ENCODE measurements around the gene EEF1AKMT2.
"Not testable (repeated sequence)": the region's sequence is repeated elsewhere in the genome, so short reads cannot be mapped to it uniquely, and the experiment has no call there.

Gene EEF1AKMT2

DNA sequence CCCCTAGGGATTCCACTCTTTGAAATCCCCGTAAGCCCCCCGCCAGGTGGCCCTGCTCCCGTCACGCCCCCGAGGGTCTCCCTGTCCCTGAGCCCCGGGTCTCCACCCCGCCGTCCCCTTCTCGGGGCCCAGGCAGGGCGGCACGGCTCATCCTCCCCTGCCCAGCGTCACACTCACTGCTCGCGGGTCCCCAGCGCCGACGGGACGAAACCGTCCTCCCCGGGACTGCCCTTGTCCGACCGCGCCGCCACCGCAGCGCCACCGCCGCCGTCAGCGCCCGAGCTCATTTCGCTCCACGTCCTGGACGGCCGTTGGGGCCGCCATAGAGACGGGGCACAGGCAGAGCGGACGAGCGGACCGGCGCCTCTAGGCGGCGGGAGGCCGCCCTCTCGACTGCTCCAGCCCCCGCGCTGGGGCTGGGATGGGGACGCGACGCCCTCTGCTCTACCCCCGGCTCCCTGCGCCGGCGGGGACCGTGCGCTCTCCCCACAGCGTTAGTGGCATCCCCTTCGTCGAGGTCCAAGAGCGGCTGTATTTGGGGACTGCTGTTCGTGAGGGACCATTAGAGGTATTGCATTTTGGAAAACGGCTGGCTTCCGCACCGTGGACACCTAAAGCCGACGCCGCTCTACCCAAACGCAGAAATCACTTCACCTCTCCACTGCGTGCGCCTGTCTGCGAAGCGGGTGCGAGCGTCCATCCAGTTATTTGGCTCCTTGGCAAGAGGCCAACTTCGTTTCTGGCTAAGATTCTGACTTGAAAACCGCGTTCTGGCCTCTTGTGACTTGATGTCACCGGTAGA, at the start of gene EEF1AKMT2:
Gene EEF1AKMT2, minus strand, starts transcription at position 341 of the 802 bp plus-strand sequence. Its CDS starts 54 bp downstream, at position 287.
- peak; percentile 40 to 78 for DNase-seq (ENCODE audit: low read depth in 2 of 2)

DNA sequence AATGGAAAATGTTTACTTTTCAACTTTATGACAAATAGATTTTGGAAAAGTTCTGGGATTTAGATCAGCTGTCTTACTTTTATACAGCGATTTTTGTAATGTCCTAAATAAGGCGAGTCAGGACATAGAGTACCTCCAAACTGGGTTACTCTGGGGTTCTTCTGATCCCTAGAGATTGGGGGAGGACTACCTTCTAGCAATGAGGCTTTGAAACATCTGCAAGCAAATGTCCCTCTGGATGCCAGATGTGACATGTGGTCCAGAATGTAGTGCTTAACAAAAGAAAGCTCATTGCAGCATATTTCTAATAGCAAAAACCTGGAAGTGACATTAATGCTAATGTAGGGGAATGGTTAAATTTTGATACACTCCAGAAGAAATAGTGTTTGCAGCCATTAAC, 46.0 kb upstream of the EEF1AKMT2 start:
- no peak for DNase-seq (ENCODE audit: low read depth in 2 of 2)

GRCh38 chr10:124831116-124831515, 39.4 kb upstream of the EEF1AKMT2 start:
- no peak for DNase-seq (ENCODE audit: low read depth in 2 of 2)

DNA sequence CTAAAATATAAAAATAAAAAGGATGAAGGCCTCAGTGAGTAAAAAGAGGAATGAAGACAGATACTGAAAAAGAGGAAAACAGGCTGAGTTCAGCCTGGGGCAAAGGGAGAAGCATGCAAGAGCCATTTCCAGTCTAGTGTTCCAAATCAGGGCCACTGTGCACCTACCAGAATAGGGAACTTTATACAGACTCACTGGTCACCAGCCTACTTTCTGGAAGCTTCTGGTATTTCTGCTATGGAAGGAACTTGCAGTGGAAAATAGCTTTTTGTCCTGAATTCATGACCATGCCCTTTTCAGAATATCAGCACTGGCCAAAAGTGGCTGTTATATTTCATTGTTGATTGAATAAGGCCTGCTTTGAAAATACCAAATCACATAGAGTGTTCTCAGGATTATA, 38.8 kb upstream of the EEF1AKMT2 start:
- no peak for DNase-seq (ENCODE audit: low read depth in 2 of 2)

DNA sequence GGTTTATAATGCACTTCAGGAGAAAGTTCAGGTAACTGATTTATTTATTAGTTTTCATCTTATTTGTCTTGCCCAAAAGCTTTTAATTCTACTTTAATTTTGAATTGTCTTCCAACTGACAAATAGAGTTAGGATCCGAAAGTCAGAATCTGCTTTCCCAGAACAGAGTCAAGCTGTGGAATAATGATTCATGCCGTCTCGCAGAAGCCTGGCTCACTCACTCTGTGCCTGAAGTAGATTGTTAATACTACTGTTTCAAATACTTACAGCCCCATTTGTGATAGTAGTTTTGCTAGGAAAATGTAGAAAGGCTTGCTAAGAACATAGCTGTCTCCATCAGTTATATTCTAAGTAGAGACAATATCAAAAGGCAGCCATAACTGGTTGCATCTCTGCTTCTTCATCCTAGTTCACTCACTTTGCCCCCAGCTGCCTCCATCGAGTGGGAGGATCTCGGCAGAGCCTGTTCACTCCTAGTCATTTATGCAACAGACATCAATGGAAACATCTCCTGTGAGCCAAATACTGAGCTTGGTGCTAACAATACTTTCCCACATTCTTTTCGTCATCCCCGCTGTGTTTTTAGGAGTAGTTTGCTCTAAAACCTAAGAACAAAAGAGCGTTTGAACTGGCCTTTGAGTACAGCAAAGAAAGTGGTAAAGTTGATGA, 37.9 kb upstream of the EEF1AKMT2 start:
- no peak for DNase-seq (ENCODE audit: low read depth in 2 of 2)

DNA sequence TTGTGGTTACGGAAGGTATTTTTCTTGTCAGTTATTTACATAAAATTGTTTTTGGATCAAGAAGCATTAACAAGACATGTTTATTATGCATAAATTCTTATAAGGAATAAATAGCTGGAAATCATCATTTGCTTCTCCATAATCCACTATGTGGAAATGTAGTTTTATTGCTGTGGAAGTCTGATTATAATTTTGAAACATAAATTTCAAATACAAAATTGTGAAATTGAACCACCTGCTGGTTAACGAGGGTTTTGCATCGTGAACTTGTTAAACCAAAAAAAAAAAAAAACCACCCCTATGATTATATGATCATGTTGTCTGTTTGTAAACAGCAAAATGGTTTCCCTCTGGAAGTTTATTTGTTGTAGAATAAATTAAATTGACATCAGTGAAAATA, 35.8 kb upstream of the EEF1AKMT2 start:
- DNase-seq (ENCODE audit: low read depth in 2 of 2): no peak

- DNase-seq (ENCODE audit: low read depth in 2 of 2): no peak
Measured at GRCh38 chr10:124826262-124826661, 34.6 kb upstream of the EEF1AKMT2 start.

DNA sequence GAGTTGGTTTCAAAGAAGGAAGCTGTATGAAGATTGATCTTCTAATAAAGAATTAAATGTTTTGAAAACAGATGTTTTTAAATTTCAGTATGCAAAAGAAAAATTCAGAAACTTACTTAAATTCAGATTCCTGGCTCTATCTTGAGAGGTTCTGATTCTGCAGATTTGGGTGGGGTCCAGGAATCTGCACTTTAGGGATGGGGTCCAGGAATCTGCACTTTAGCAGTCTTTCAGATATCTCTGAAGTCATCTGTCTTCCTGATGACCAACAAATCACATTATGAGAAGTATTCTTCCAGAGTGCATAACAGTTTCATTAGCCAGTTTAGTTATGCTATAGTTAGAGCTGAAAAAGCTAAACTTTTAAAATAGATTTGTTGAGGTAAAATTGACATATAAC, 34.0 kb upstream of the EEF1AKMT2 start:
- no peak for DNase-seq (ENCODE audit: low read depth in 2 of 2)

DNA sequence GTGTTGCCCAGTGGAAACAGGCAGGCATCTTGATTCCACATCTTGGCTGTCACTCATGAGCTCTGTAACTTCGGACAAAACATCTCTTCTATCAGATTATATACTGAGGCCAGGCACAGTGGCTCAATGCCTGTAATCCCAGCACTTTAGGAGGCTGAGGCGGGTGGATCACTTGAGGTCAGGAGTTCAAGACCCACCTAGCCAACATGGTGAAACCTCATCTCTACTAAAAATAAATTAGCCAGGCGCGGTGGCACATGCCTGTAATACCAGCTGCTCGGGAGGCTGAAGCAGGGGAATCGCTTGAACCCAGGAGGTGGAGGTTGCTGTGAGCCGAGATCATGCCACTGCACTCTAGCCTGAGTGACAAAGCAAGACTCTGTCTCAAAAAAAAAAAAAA, 33.2 kb upstream of the EEF1AKMT2 start:
- DNase-seq (ENCODE audit: low read depth in 2 of 2): not testable (repeated sequence)

DNA sequence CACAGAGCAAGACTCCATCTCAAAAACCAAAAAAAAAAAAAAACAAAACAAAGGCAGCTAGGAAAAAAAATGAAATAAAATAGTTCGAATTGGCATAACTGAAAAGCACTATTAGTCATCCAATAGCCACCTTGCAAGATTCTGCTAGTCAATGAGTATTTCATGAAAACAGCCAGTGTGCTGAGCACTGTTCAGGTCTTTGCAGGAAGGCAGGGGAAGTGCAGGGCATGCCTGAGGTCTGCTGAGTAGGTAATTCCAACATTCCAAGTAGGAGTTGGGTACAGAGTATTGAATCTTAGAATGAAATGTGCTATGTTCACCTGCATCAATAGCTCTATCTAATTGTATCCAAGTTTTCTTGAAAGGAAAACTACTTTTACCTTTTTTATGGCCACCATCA, 32.8 kb upstream of the EEF1AKMT2 start:
- no peak for DNase-seq (ENCODE audit: low read depth in 2 of 2)

DNA sequence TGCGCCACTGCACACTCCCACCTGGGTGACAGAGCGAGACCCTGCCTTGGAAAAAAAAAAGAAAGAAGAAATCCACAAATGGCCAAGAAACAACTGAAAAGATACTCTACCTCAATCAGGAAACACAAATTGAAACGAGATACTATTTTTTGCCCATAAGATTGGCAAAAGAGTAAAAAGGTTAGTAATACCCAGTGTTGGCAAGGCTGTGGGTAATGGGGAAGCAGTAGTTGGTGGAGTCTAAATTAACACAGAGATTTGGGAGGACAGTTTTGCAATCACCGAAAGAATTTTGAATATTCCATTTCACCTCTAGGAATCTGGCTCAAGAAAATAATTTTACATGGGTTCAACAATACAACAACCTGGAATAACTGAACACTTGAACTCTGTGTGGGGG, 29.8 kb upstream of the EEF1AKMT2 start:
- DNase-seq (ENCODE audit: low read depth in 2 of 2): no peak

GRCh38 chr10:124820121-124820520, 28.4 kb upstream of the EEF1AKMT2 start:
- no peak for DNase-seq (ENCODE audit: low read depth in 2 of 2)

DNA sequence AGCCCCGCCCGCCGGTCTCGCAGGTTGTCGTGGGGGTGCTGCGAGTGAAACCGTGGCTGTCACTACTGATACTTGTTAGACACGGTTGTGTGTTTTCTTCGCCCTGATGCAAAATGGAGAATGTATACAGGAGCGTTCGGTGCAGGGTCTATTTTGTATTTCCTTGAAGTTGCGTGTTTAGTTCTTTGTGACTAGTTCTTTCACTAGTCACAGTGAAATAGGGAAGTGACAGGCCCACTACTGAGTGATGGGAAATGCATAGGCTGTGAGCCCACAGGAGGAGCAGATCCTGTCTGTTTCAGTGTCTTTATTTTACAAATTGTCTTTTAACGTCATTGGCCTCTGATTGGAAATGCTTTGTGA, 10.6 kb upstream of the EEF1AKMT2 start:
- no peak for DNase-seq (ENCODE audit: low read depth in 2 of 2)

DNA sequence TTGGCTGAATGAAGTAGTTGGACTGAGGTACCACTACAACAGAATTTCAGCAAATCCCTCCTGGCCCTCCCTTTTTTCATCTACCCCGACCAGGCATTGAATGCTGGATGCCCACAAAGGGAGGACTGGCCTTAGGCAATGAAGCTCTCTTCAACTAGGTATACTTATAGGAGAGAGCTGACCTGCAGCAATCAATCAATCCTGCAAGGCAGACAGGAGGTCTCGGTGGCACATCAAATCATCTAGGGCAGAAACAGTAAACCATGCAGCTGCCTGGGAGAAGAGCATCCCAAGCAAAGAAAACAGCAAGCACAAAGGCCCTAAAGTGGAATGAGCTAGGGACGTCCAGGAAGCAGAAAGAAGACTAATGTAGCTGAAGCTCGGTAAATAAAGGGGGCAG, 7.5 kb upstream of the EEF1AKMT2 start:
- no peak for DNase-seq (ENCODE audit: low read depth in 2 of 2)

DNA sequence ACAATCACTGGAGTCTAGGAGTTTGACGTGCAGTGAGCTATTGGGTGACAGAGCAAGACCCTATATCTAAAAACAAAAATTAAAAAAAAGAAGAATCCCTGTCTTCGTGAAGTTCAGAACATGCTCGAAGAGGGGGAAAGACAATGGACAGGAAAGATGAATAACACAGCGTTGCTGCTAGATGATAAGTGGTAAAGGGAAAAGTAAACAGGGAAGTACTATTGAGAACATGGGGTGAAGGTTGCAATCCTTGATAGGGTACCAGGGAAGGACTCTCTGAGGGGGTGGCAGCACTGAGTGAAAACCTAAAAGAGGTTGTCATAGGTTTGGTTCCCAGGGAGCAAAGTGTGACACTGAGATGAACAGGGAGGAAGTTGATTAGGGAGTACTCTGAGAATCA, 7.1 kb upstream of the EEF1AKMT2 start:
- DNase-seq (ENCODE audit: low read depth in 2 of 2): no peak

GRCh38 chr10:124798364-124798763, 6.7 kb upstream of the EEF1AKMT2 start:
- DNase-seq (ENCODE audit: low read depth in 2 of 2): no peak

DNA sequence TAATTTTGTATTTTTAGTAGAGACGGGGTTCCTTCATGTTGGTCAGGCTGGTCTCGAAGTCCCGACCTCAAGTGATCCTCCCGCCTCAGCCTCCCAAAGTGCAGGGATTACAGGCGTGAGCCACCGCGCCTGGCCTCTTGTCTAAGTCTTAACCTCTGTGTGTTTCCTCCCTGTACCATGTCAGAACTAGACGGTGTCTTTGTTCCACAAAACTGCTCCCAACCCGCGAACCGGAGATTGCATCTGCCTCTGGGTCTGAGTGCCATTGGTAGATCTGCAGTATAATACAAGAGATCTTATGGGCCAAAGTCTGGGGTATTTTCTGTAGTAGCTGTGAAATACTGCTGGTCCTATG, 1.3 kb upstream of the EEF1AKMT2 start:
- no peak for DNase-seq (ENCODE audit: low read depth in 2 of 2)

- not testable (repeated sequence) for DNase-seq (ENCODE audit: low read depth in 2 of 2)
Measured at GRCh38 chr10:124782900-124783299, 8.8 kb downstream of the EEF1AKMT2 start.

DNA sequence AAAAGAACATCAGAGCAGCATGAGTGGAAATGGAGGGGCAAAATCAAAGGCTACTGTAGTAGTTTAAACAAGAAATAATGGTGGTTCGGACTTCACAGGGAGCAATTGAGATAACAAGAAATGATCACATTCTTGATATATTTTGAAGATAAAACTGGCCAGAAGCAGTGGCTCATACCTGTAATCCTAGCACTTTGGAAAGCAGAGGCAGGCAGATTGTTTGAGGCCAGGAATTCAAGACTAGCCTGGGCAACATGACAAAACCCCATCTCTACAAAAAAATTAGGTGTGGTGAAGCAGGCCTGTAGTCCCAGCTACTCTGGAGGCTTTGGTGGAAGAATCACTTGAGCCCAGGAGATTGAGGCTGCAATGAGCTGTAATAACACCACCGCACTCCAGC, 22.9 kb downstream of the EEF1AKMT2 start:
- no peak for DNase-seq (ENCODE audit: low read depth in 2 of 2)

GRCh38 chr10:124765256-124765655, 26.4 kb downstream of the EEF1AKMT2 start:
- DNase-seq (ENCODE audit: low read depth in 2 of 2): no peak

DNA sequence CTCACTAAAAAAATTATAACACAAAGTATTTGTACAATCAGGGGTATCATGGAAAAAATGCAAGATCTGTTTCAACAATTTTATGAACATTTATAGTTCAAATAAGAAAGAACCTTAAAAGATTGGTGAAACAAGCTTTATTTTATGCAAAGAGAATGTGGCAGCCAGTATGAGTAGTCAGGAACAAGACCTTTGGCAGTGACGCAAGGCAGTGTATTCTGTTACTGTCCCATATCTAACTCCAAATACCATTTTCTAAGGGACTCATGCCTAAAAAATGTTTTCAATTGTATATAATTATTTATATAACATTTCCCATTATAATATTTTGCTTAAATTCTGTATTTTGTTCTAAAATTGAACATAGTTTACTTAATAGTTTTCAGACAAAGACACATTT, 28.4 kb downstream of the EEF1AKMT2 start:
- DNase-seq (ENCODE audit: low read depth in 2 of 2): no peak

DNA sequence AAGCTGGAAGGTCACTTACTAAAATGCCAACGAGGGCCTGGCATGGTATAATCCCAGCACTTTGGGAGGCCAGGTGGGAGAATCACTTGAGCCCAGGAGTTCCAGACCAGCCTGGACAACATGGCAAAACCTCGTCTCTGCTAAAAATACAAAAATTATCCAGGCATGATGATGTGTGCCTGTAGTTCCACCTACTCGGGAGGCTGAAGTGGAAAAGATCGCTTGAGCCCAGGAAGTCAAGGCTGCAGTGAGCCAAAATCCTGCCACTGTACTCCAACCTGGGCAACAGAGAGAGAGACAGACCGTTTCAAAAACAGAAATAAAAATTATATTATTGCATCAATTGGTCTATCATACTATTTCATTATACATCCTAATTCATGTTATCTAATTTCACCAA, 29.4 kb downstream of the EEF1AKMT2 start:
- DNase-seq (ENCODE audit: low read depth in 2 of 2): no peak

GRCh38 chr10:124756156-124756903, 35.4 kb downstream of the EEF1AKMT2 start:
- DNase-seq (ENCODE audit: low read depth in 2 of 2): no peak
